H1 (cell line): ENCODE results near the gene RAET1G. TPM values are rescaled to one million over a fixed set of nuclear protein-coding genes. Genes with fewer than 3 reads are reported as not detected.
A peak's percentile ranks its signal among the peaks of the same experiment; 100 is the strongest.

ENCODE experiments used
- CTCF ChIA-PET: fragments of 300-600 bp; sonication (Branson Sonifier 250); formaldehyde crosslinking; loops from one replicate; lab custom pipeline; 2021; ENCODE audit not compliant: partially characterized antibody; lab: Charles Lee
- POLR2A ChIA-PET: fragments of 300-600 bp; sonication (Branson Sonifier 250); formaldehyde crosslinking; loops from one replicate; lab custom pipeline; 2021; ENCODE audit warnings: inconsistent platforms; ENCODE audit not compliant: partially characterized antibody; lab: Charles Lee
- DNase-seq, 2 experiments: peaks; one replicate each; pipeline versions ENCODE4 v3.0.0 to v3.0.0-alpha.2; 2010 to 2022; ENCODE audit warnings: low spot score in 2 of 2, low read depth in 1 of 2, mixed read lengths in 1 of 2
- FAIRE-seq: peaks from 2 replicates; lab custom pipeline; 2011; peaks lifted over from hg19 to GRCh38; lab: Jason Lieb, UNC
- H2AFZ ChIP-seq: 2 replicates; pipeline ENCODE4 v1.8.1; 2012; ENCODE audit warnings: low read length, inconsistent platforms
- H2AK5ac ChIP-seq: 2 replicates; pipeline ENCODE4 v1.6.1; 2013; ENCODE audit warnings: low read depth, low read length
- H2BK120ac ChIP-seq: replicated peaks from 2 replicates; pipeline ENCODE3; 2013; ENCODE audit warnings: low read depth, low read length, inconsistent platforms
- H2BK12ac ChIP-seq: 2 replicates; pipeline ENCODE4 v1.6.1; 2013; ENCODE audit warnings: low read depth, low read length
- H2BK15ac ChIP-seq: 2 replicates; pipeline ENCODE4 v1.6.1; 2013; ENCODE audit warnings: low read length
- H2BK20ac ChIP-seq: 2 replicates; pipeline ENCODE4 v1.6.1; 2013; ENCODE audit warnings: low read length
- H2BK5ac ChIP-seq: 2 replicates; pipeline ENCODE4 v1.6.1; 2013; ENCODE audit warnings: low read depth, low read length
- H3K14ac ChIP-seq: 2 replicates; pipeline ENCODE4 v1.6.1; 2013; ENCODE audit warnings: inconsistent platforms; ENCODE audit not compliant: insufficient read length
- H3K18ac ChIP-seq: 2 replicates; pipeline ENCODE4 v1.6.1; 2013; ENCODE audit warnings: low read length; ENCODE audit errors: extremely low read depth
- H3K23ac ChIP-seq: 2 replicates; pipeline ENCODE4 v1.6.1; 2013; ENCODE audit warnings: inconsistent platforms; ENCODE audit not compliant: insufficient read length
- H3K23me2 ChIP-seq: 2 replicates; pipeline ENCODE4 v1.6.1; 2013; ENCODE audit warnings: low read depth, low read length
- H3K27ac ChIP-seq: 2 replicates; pipeline ENCODE4 v1.6.1; 2011; ENCODE audit warnings: low read depth, low read length, inconsistent platforms
- H3K27me3 ChIP-seq, 4 experiments: replicated peaks in 1 of 4; 1 replicate in 1 of 4; 2 replicates in 3 of 4; pipeline versions ENCODE4 v1.6.1 to v1.8.1; 2011 to 2013; ENCODE audit warnings: low read length in 3 of 4, mild to moderate bottlenecking in 3 of 4, inconsistent platforms in 2 of 4, mixed read lengths in 2 of 4, moderate library complexity in 1 of 4; ENCODE audit not compliant: control insufficient read depth in 3 of 4, insufficient read depth in 3 of 4; ENCODE audit errors: extremely low read depth in 1 of 4
- H3K36me3 ChIP-seq, 4 experiments: 2 replicates each; pipeline versions ENCODE4 v1.6.1 to v1.8.1; 2011 to 2013; ENCODE audit warnings: mild to moderate bottlenecking in 4 of 4, low read length in 3 of 4, moderate library complexity in 2 of 4, control low read depth in 1 of 4, inconsistent platforms in 1 of 4; ENCODE audit not compliant: insufficient read depth in 4 of 4, control insufficient read depth in 2 of 4
- H3K4ac ChIP-seq: replicated peaks from 2 replicates; pipeline ENCODE3; 2013; ENCODE audit warnings: low read length, low read depth, mixed read lengths, inconsistent platforms; ENCODE audit not compliant: insufficient read length
- H3K4me1 ChIP-seq, 4 experiments: replicated peaks in 1 of 4; 1 replicate in 1 of 4; 2 replicates in 3 of 4; pipeline versions ENCODE4 v1.6.1 to v1.8.1; 2011 to 2013; ENCODE audit warnings: low read length in 3 of 4, inconsistent platforms in 2 of 4, mixed read lengths in 1 of 4; ENCODE audit not compliant: insufficient read depth in 4 of 4, control insufficient read depth in 3 of 4
- H3K4me2 ChIP-seq, 2 experiments: 2 replicates each; pipeline versions ENCODE4 v1.6.1 to v1.8.1; 2011 to 2013; ENCODE audit warnings: low read depth in 2 of 2, low read length in 2 of 2, control low read depth in 1 of 2, inconsistent platforms in 1 of 2, mild to moderate bottlenecking in 1 of 2; ENCODE audit not compliant: insufficient read depth in 1 of 2
- H3K4me3 ChIP-seq, 4 experiments: fragments of 200-600, 300-600 bp in 1 of 4; sonication (generic), shearing (Covaris generic), sonication (Bioruptor Twin) in 1 of 4; 2 replicates each; pipeline versions ENCODE4 v1.5.1 to v1.8.1; 2011 to 2016; ENCODE audit warnings: low read length in 4 of 4, low read depth in 3 of 4, control low read depth in 2 of 4, inconsistent platforms in 2 of 4, mild to moderate bottlenecking in 2 of 4, mixed read lengths in 1 of 4, moderate library complexity in 1 of 4; ENCODE audit not compliant: insufficient read depth in 2 of 4; ENCODE audit errors: extremely low read depth in 1 of 4
- H3K56ac ChIP-seq: replicated peaks from 2 replicates; pipeline ENCODE3; 2013; ENCODE audit warnings: low read depth, mild to moderate bottlenecking, mixed read lengths, low read length, inconsistent platforms; ENCODE audit not compliant: insufficient read length
- H3K79me1 ChIP-seq: 2 replicates; pipeline ENCODE4 v1.6.1; 2013; ENCODE audit warnings: low read depth, low read length, control low read depth
- H3K79me2 ChIP-seq, 2 experiments: 2 replicates each; pipeline versions ENCODE4 v1.6.1 to v1.8.1; 2012 to 2013; ENCODE audit warnings: low read length in 2 of 2, mild to moderate bottlenecking in 2 of 2, inconsistent platforms in 1 of 2; ENCODE audit not compliant: insufficient read depth in 2 of 2, control insufficient read depth in 1 of 2
- H3K9ac ChIP-seq, 4 experiments: replicated peaks in 1 of 4; 1 replicate in 1 of 4; 2 replicates in 3 of 4; pipeline versions ENCODE4 v1.6.1 to v1.8.1; 2011 to 2013; ENCODE audit warnings: low read depth in 3 of 4, low read length in 3 of 4, control low read depth in 2 of 4, mild to moderate bottlenecking in 2 of 4, moderate library complexity in 2 of 4, inconsistent platforms in 1 of 4; ENCODE audit errors: extremely low read depth in 1 of 4
- H3K9me3 ChIP-seq, 2 experiments: 2 replicates each; pipeline versions ENCODE4 v1.6.1 to v1.8.1; 2012 to 2013; ENCODE audit warnings: mild to moderate bottlenecking in 2 of 2, moderate library complexity in 2 of 2, control low read depth in 1 of 2, inconsistent platforms in 1 of 2, low read depth in 1 of 2, low read length in 1 of 2, mixed read lengths in 1 of 2; ENCODE audit not compliant: insufficient read depth in 2 of 2
- H4K20me1 ChIP-seq, 2 experiments: replicated peaks in 1 of 2; 2 replicates each; pipeline versions ENCODE3 to v1.8.1; 2011 to 2013; ENCODE audit warnings: inconsistent platforms in 2 of 2, low read length in 2 of 2, mild to moderate bottlenecking in 1 of 2; ENCODE audit not compliant: insufficient read depth in 2 of 2, control insufficient read depth in 1 of 2
- H4K5ac ChIP-seq: 2 replicates; pipeline ENCODE4 v1.6.1; 2013; ENCODE audit warnings: low read length, low read depth, mixed read lengths, inconsistent platforms; ENCODE audit not compliant: insufficient read length
- H4K8ac ChIP-seq: 2 replicates; pipeline ENCODE4 v1.8.0; 2013; ENCODE audit warnings: mild to moderate bottlenecking, moderate library complexity, low read length, inconsistent platforms; ENCODE audit not compliant: insufficient read depth; ENCODE audit errors: extremely low read depth
- H4K91ac ChIP-seq: replicated peaks from 2 replicates; pipeline ENCODE3; 2013; ENCODE audit warnings: low read length, mixed read lengths, inconsistent platforms; ENCODE audit not compliant: insufficient read length
- ASH2L ChIP-seq: fragments of 200-600, 300-600 bp; sonication (generic); IDR thresholded peaks from one replicate; pipeline ENCODE4 v1.7.1; 2017; ENCODE audit warnings: low read length
- BACH1 ChIP-seq: IDR thresholded peaks from 2 replicates; pipeline ENCODE4 v1.6.1; 2012; ENCODE audit warnings: low read length, improper control_type of control experiment
- HDAC2 ChIP-seq, 2 experiments: fragments of 300-600 bp in 1 of 2; sonication (generic) in 1 of 2; IDR thresholded peaks; 2 replicates each; pipeline ENCODE4 v1.6.1; 2011 to 2012; ENCODE audit warnings: low read depth in 2 of 2, low read length in 2 of 2, mild to moderate bottlenecking in 2 of 2, moderate library complexity in 2 of 2, borderline replicate concordance in 1 of 2, inconsistent platforms in 1 of 2
- KDM5A ChIP-seq: fragments of 200-600 bp; IDR thresholded peaks from 2 replicates; pipeline ENCODE4 v1.7.1; 2012; ENCODE audit warnings: mild to moderate bottlenecking, low read length, inconsistent platforms, mixed read lengths
- RAD21 ChIP-seq, 2 experiments: IDR thresholded peaks in 1 of 2; conservative IDR thresholded peaks in 1 of 2; 2 replicates each; pipeline ENCODE4 v1.6.1; 2011; ENCODE audit warnings: low read depth in 2 of 2, low read length in 2 of 2, improper control_type of control experiment in 1 of 2, inconsistent platforms in 1 of 2, mild to moderate bottlenecking in 1 of 2, moderate library complexity in 1 of 2
- TCF12 ChIP-seq: IDR thresholded peaks from 2 replicates; pipeline ENCODE4 v1.6.1; 2011; ENCODE audit warnings: low read depth, mild to moderate bottlenecking, low read length
- TEAD4 ChIP-seq: IDR thresholded peaks from 2 replicates; pipeline ENCODE4 v1.6.1; 2012; ENCODE audit warnings: low read depth, low read length, inconsistent platforms, mixed read lengths
- YY1 ChIP-seq: IDR thresholded peaks from 2 replicates; pipeline ENCODE4 v1.6.1; 2011; ENCODE audit warnings: low read depth, mild to moderate bottlenecking, low read length
- WGBS, 2 experiments: shearing (Covaris generic) in 1 of 2; methylation state at CpG; one replicate each; pipeline versions ENCODE4 v1.1.6 to v1.1.7; 2013 to 2015; ENCODE audit warnings: low lambda C conversion rate in 2 of 2, mixed read lengths in 2 of 2, inconsistent platforms in 1 of 2, low coverage in 1 of 2, missing lambda C conversion rate in 1 of 2; ENCODE audit not compliant: insufficient replicate concordance in 2 of 2, insufficient coverage in 1 of 2, insufficient read length in 1 of 2; ENCODE audit errors: extremely low coverage in 1 of 2, missing lambda C conversion rate in 1 of 2; 5-methylcytosine and 5-hydroxymethylcytosine counted together
- polyA plus RNA-seq, 7 experiments: library from polyadenylated mRNA; depleted of rRNA in 3 of 7; stranded (reverse) in 5 of 7; unstranded in 2 of 7; fragments of >200 nt in 5 of 7; fragments of 200-250 nt in 2 of 7; gene quantifications; 1 replicate in 5 of 7; 2 replicates in 1 of 7; 4 replicates in 1 of 7; pipeline versions ENCODE4 v1.2.1 to v1.2.3, GENCODE V29; 2011 to 2013; ENCODE audit warnings: missing spikeins in 2 of 7, mixed read lengths in 2 of 7
- total RNA-seq: library from RNA; stranded (reverse); fragmentation: NEBNext Ultra II Directional; extraction: Animal tissue kit (Norgen Biotek cat#: 25700); gene quantifications from 2 replicates; pipeline ENCODE4 v1.2.1, GENCODE V29; 2021
- TF ChIP-seq, protein P1 (sequence below): IDR thresholded peaks from 2 replicates; pipeline ENCODE4 v1.6.1; 2011; ENCODE audit warnings: low read depth, mild to moderate bottlenecking, low read length; ENCODE audit not compliant: insufficient read depth

RAET1G gene
- total and polyA plus RNA-seq, 2 of the 8 experiments (the other 6 are each of a cell fraction or from before 2014, with no cell fraction given), result 0.08 TPM; not detected in 1

GRCh38 chr6:149963462-149964307 lies 40.8 kb upstream of the RAET1G start, which contains the start of gene ULBP1:
Gene ULBP1, plus strand, starts transcription at chr6:149963943. Its CDS starts 107 bp downstream, at chr6:149964050.
- H3K27me3 ChIP-seq, result peaks cover 42 to 85% (median 70%) of the 10 kb centered on the region in 4 experiments
- no peak within 1 kb of the TSS for H3K14ac ChIP-seq
- H2AFZ ChIP-seq, result peak within 1 kb of the TSS; percentile 56; the same call in 1 of the 2 replicates
- H3K4me2 ChIP-seq, result peak within 1 kb of the TSS; percentile 89 to 96
- H2BK5ac ChIP-seq, result peak within 1 kb of the TSS; percentile 66; the same call in 1 of the 2 replicates
- H3K36me3 ChIP-seq, result no peaks in the 10 kb centered on the region
- no peaks in the 10 kb centered on the region for H3K79me1 ChIP-seq
- ChIA-PET CTCF (interaction anchor here (1.1 kb wide), 2 partner anchors 11 to 39 kb away, joined by 3 to 4 read pairs; no protein-coding TSS in a partner anchor), POLR2A (interaction anchor here (0.6 to 1.1 kb wide), 5 partner anchors 10 to 1507 kb away, joined by 3 to 6 read pairs (median 4); no protein-coding TSS in a partner anchor)
- no peak within 1 kb of the TSS for H2BK20ac ChIP-seq
- no peaks in the 10 kb centered on the region for H3K79me2 ChIP-seq
- peak within 1 kb of the TSS; percentile 38 to 68 (median 46); a peak in 6 of 7 replicates for H3K9ac ChIP-seq
- peak within 1 kb of the TSS; percentile 91 for H4K8ac ChIP-seq
- 0% methylated on average over 66 of the region's 69 CpGs; no CpG with 5 or more reads in 1 of the 2 experiments for WGBS, 2 experiments
- no peaks in the 10 kb centered on the region for H3K9me3 ChIP-seq
- H3K23me2 ChIP-seq, result peaks cover 9% of the 10 kb centered on the region; the same call in 1 of the 2 replicates
- H2BK15ac ChIP-seq, result peak within 1 kb of the TSS; percentile 88; the same call in 1 of the 2 replicates
- peak within 1 kb of the TSS; percentile 73 for H4K91ac ChIP-seq
- peak within 1 kb of the TSS; percentile 53 to 75 (median 58) for H3K4me3 ChIP-seq
- no peak within 1 kb of the TSS for H2BK120ac ChIP-seq
- H2AK5ac ChIP-seq, result 0 out of 2 replicates have a peak within 1 kb of the TSS, but pooled peaks have one; percentile 75
- no peak within 1 kb of the TSS for H3K27ac ChIP-seq
- H4K20me1 ChIP-seq, result peaks cover 7 to 9% of the 10 kb centered on the region in 2 experiments
- H3K18ac ChIP-seq, result peak within 1 kb of the TSS; percentile 93
- H4K5ac ChIP-seq, result peak within 1 kb of the TSS; percentile 54
- no peak within 1 kb of the TSS for H3K4ac ChIP-seq
- H3K23ac ChIP-seq, result no peak within 1 kb of the TSS
- FAIRE-seq, result no peak
- H2BK12ac ChIP-seq, result peak within 1 kb of the TSS; percentile 87
- no peak within 1 kb of the TSS for H3K56ac ChIP-seq
- peak in 1 of 2 experiments; percentile 93 for DNase-seq
- peaks cover 0 to 20% (median 17%) of the 10 kb centered on the region in 4 experiments; a peak in 5 of 7 replicates for H3K4me1 ChIP-seq
- TF ChIP-seq RAD21 (IDR thresholded peaks at IDR 0.05 in 1 of 2, conservative IDR thresholded peaks at IDR 0.05 in 1 of 2; ENCODE audit: low read depth in 2 of 2, low read length in 2 of 2), result no peak
- 0 out of 4 replicates have a peak, but pooled peaks have one; percentile 47 to 75 for TF ChIP-seq HDAC2 (IDR thresholded peaks at IDR 0.05; ENCODE audit: borderline replicate concordance in 1 of 2, low read depth in 2 of 2, low read length in 2 of 2)
- TF ChIP-seq ASH2L, result peak; percentile 46
- TF ChIP-seq BACH1, result no peak
- no peak for TF ChIP-seq TEAD4
- TF ChIP-seq TCF12, result no peak
- TF ChIP-seq, protein P1, sequence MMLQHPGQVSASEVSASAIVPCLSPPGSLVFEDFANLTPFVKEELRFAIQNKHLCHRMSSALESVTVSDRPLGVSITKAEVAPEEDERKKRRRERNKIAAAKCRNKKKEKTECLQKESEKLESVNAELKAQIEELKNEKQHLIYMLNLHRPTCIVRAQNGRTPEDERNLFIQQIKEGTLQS, result peak; percentile 94
- no peak for TF ChIP-seq KDM5A
- peak; percentile 58 for TF ChIP-seq YY1
